HG02943 (cell line): ENCODE measurements around the gene PDCL2.

Source experiments
- ATAC-seq: cut with Tn5 transposase; IDR thresholded peaks from one replicate; pipeline ENCODE4 v1.9.1; 2021; ENCODE audit warnings: mild to moderate bottlenecking, low read depth, moderate library complexity; ENCODE audit not compliant: unreplicated experiment

PDCL2 gene

GRCh38 chr4:55545151-55545550 is 46.9 kb downstream of the PDCL2 start:
- ATAC-seq: no peak

- no peak for ATAC-seq
Measured at GRCh38 chr4:55543858-55544257, 48.2 kb downstream of the PDCL2 start.

- ATAC-seq: no peak
Measured at GRCh38 chr4:55540271-55540670, 51.8 kb downstream of the PDCL2 start.

GRCh38 chr4:55539658-55540057 is 52.4 kb downstream of the PDCL2 start:
- no peak for ATAC-seq

- no peak for ATAC-seq
Measured at GRCh38 chr4:55538531-55538930, 53.5 kb downstream of the PDCL2 start.

- ATAC-seq: no peak
Measured at GRCh38 chr4:55534306-55534705, 57.7 kb downstream of the PDCL2 start.

- ATAC-seq: no peak
Measured at GRCh38 chr4:55530691-55531090, 61.4 kb downstream of the PDCL2 start.

GRCh38 chr4:55530167-55530566 is 61.9 kb downstream of the PDCL2 start:
- ATAC-seq: no peak

GRCh38 chr4:55528491-55528890 is 63.6 kb downstream of the PDCL2 start:
- no peak for ATAC-seq

- no peak for ATAC-seq
Measured at GRCh38 chr4:55524844-55525571, 67.0 kb downstream of the PDCL2 start.

GRCh38 chr4:55518442-55518841 is 73.6 kb downstream of the PDCL2 start:
- no peak for ATAC-seq

- ATAC-seq: no peak
Measured at GRCh38 chr4:55517526-55518229, 74.4 kb downstream of the PDCL2 start.

GRCh38 chr4:55512922-55513571 is 79.0 kb downstream of the PDCL2 start:
- no peak for ATAC-seq

- ATAC-seq: no peak
Measured at GRCh38 chr4:55512077-55512476, 80.0 kb downstream of the PDCL2 start.

- ATAC-seq: no peak
Measured at GRCh38 chr4:55510685-55511084, 81.4 kb downstream of the PDCL2 start.

- ATAC-seq: no peak
Measured at GRCh38 chr4:55509266-55509665, 82.8 kb downstream of the PDCL2 start.

GRCh38 chr4:55507612-55508011 is 84.4 kb downstream of the PDCL2 start:
- ATAC-seq: no peak
